HL-60 (cell line): Measurements from ENCODE around the gene TTN.
A peak's percentile ranks its signal among the peaks of the same experiment; 100 is the strongest.

ENCODE experiments used
- DNase-seq, 2 experiments: peaks; one replicate each; pipeline ENCODE4 v3.0.0-alpha.2; 2010 to 2020; ENCODE audit warnings: low read depth in 1 of 2, low spot score in 1 of 2
- H3K27ac ChIP-seq: fragments of 250-450 bp; sonication (Bioruptor Pico); replicated peaks from 2 replicates; pipeline ENCODE4 v1.5.1; 2020; ENCODE audit warnings: mild to moderate bottlenecking, moderate library complexity
- H3K27me3 ChIP-seq: fragments of 250-450 bp; sonication (Bioruptor Pico); 2 replicates; pipeline ENCODE4 v1.5.1; 2021; ENCODE audit warnings: mild to moderate bottlenecking, moderate library complexity; ENCODE audit not compliant: insufficient read depth, poor library complexity, severe bottlenecking
- H3K4me3 ChIP-seq: replicated peaks from 2 replicates; pipeline ENCODE4 v1.5.1; 2011; ENCODE audit warnings: mild to moderate bottlenecking, control low read depth, low read length; ENCODE audit not compliant: insufficient read depth
- CTCF ChIP-seq: IDR thresholded peaks from one replicate; pipeline ENCODE4 v1.5.1; 2011; ENCODE audit warnings: low read length, control low read depth, inconsistent platforms; ENCODE audit not compliant: insufficient read depth
- GABPA ChIP-seq: IDR thresholded peaks from 2 replicates; pipeline ENCODE4 v1.6.1; 2012; ENCODE audit warnings: low read depth
- POLR2AphosphoS5 ChIP-seq: IDR thresholded peaks from 2 replicates; pipeline ENCODE4 v1.6.1; 2012; ENCODE audit warnings: low read depth
- REST ChIP-seq: IDR thresholded peaks from 2 replicates; pipeline ENCODE4 v1.6.1; 2012; ENCODE audit warnings: low read depth; ENCODE audit not compliant: insufficient replicate concordance
- SPI1 ChIP-seq: IDR thresholded peaks from 2 replicates; pipeline ENCODE4 v1.6.1; 2012; ENCODE audit warnings: low read depth, mild to moderate bottlenecking, borderline replicate concordance

TTN gene

GRCh38 chr2:178805457-178805856, 1.8 kb downstream of the TTN start:
- Histone ChIP-seq H3K27ac (no peak overlapping the region), H3K27me3 (no peaks in the 10 kb centered on the region), H3K4me3 (no peak overlapping the region)
- TF ChIP-seq POLR2AphosphoS5 (no peak), GABPA (no peak), CTCF (no peak), REST (no peak), SPI1 (no peak)
- no peak for DNase-seq

GRCh38 chr2:178804791-178805190, 2.4 kb downstream of the TTN start:
- no peak for TF ChIP-seq SPI1
- TF ChIP-seq CTCF: peak; percentile 48
- no peak for DNase-seq
- Histone ChIP-seq H3K27me3 (no peaks in the 10 kb centered on the region), H3K4me3 (no peak overlapping the region), H3K27ac (no peak overlapping the region)

- no peaks in the 10 kb centered on the region for H3K27me3 ChIP-seq
- TF ChIP-seq GABPA: no peak
- TF ChIP-seq POLR2AphosphoS5: no peak
- TF ChIP-seq REST: no peak
- no peak for TF ChIP-seq SPI1
- TF ChIP-seq CTCF: no peak
- no peak for DNase-seq
- H3K4me3 ChIP-seq: no peak overlapping the region
- no peak overlapping the region for H3K27ac ChIP-seq
Observed at GRCh38 chr2:178800510-178800909, 6.7 kb downstream of the TTN start.

GRCh38 chr2:178799305-178799704, 7.9 kb downstream of the TTN start:
- H3K4me3 ChIP-seq: no peak overlapping the region
- no peak for DNase-seq
- TF ChIP-seq POLR2AphosphoS5: no peak
- TF ChIP-seq REST: no peak
- no peak for TF ChIP-seq CTCF
- no peak for TF ChIP-seq GABPA
- no peak for TF ChIP-seq SPI1
- H3K27ac ChIP-seq: no peak overlapping the region
- no peaks in the 10 kb centered on the region for H3K27me3 ChIP-seq
